ENCODE data around the gene TMEM245.
"Not testable (repeated sequence)": the region's sequence is repeated elsewhere in the genome, so short reads cannot be mapped to it uniquely, and the experiment has no call there.

TMEM245 gene

DNA sequence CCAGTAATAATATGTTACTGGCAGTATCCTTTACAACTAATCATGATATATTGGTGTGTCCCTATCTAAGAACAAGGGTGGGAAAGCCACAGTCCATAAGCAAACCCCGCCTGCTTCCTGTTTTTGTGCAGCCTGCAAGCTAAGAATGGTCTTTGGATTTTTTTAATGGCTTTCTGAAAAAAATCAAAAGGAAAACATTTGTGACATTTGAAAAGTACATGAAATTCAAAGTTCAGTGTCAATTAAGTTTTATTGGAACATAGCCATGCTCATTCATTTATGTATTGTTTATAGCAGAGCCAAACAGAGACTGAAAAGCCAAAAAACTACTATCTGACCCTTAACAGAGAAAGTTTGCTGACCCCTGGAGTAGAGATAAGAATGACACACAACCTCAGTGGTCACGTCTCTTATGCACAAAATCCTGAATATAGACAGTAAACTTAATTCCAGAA is 12.8 kb upstream of the TMEM245 start:
- no peak for DNase-seq

DNA sequence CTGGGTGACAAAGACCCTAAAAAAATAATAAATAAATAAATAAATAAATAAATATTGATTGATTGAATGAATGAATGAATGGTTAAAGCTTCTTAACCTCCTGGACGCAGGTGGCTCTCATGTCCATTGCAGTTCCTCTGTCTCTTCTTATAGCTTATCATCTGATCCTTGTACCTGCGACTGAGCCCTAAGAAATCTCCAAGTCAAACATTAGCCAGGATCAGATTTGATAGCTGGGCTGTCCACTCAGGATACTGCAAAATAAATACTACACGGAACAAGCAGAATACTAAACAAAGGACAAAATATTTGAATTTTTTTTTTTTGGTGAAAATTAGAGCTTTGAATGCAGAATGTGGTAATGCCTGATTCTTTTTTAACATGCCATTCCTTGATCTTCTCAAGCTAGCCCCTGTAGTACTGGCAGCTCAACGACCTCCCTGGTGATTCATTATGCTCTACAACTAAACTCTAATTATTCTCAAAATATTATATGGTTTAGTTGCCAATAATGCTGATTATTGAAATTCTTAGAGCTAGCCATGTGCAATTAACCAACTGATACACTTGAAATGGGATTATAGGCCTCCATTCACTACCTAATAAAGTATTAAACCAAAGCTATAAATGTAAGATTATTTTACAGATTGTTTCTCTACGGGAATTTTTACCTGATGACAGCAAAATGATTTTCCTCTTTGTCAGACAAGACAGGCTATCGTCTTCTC is 9.9 kb upstream of the TMEM245 start:
- no peak for DNase-seq

DNA sequence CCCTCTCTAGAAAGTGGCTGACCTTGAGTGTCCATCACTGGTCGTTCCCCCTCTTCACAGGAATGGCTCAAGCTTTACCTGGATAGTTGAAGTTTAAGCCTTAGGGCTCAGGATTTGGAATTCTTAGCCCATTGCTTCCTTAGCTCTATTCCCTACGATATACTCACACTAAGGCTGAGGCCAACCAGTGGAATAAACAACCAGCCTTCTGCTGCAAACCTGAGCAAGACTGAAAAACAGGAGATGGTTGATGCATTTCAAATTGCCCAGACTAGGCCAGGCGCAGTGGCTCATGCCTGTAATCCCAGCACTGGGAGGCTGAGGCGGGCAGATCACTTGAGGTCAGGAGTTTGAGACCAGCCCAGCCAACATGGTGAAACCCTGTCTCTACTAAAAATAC is 6.9 kb upstream of the TMEM245 start:
- DNase-seq: not testable (repeated sequence)

DNA sequence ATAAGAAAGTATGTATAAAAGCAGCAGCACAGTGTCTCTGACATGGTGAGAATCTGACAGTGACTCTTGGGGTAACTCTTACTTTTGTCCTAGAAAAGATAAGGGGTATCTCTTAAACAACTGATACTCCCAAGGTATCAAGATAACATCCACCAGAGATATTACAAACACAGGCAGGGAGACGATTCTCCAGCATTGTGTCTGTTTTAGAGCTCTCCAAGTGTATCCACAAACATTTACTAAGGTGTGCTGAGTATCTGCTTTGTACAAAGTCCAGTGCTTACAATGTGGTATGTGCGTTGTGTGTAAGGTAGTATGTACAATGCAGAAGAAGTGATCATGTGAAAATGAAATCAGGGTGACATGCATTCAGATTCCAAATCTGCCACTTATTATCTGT is 4.4 kb upstream of the TMEM245 start:
- DNase-seq: no peak

DNA sequence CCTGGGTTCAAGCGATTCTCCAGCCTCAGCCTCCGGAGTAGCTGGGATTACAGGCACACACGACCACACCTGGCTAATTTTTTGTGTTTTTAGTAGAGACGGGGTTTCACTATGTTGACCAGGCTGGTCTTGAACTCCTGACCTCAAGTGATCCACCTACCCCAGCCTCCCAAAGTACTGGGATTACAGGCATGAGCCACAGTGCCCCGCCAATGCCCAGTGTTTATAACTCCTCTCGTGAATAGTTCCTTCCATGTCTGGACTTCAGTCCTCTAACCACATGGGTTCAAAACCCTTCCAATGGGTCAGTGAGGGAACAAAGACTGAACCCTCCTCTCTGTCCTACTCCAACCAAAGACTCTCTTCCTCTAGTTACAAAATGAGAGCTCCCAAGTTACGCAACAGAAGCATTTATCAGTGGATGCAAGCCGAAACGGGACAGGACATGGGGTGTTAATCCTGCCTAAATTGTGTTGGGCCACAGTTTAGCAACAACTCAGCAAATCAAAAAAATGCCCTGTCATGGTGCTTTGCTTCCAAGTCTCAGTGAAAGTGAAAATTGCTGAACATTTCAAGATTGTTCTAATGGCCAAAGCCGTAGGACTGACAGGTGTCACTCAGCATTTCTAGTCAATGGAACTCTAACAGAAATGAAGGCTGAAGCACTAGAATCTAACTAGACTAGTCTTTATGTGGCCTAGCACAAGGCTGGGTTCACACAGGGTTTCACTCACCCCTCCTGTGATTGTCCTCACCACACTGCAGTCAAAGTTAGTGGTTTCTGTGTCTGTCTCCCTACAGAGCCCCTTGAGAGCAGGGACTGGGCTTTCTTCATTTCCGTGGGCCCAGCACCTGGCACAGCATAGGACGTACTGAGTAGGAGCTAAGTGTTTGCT is 3.2 kb upstream of the TMEM245 start:
- DNase-seq: no peak

DNA sequence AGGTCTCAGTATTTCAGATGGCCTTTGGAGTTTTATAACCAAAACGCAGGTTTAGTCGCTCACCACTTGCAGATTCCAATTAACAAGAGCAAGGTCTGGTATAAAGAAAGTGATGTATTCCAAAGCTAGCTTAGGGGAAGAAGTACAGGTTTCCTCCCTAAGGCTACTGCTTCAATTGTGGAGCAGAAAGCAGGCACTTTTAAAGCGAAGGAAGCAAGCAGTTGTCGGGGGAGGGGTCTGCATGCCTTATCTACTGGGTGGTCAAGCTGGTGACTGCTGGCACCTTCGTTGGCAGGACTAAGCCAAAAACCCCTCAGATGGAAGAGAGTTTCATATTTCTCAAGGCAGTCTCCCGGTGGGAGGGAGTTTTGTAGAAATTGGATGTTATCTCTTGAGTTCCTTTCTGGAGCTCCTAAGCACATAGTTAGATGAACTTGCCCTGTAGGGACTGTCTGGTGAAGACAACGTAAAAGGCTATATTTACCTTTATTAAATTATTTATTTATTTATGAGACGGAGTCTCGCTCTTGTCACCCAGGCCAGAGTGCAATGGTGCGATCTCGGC is 1.6 kb upstream of the TMEM245 start:
- DNase-seq: no peak

DNA sequence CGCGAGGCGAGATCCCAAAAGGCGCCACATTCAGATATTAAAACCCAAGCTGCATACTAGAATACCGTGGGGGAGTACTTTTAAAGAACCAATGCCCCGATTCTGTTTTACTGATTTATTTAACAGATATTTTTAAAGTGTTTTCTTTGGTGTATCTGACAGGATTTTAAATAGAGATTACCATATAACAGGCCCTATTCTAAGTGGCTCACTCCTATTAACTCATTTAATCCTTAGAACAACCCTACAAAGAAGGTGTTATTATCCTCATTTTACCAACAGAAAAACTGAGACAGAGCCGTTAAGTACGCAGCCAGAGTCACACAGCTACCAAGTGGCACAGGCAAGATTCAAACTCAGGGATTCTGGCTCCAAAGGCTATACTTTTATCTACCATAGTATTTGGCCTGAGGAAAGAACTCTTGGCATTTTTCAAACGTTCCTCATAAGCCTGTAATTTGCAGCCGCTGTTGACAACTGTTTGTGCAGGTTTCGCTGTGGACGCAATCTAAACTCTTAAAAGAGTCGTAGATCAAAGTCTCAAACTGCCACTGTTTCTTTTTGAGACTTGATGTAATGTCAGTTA is 550 bp upstream of the TMEM245 start:
- DNase-seq: no peak

DNA sequence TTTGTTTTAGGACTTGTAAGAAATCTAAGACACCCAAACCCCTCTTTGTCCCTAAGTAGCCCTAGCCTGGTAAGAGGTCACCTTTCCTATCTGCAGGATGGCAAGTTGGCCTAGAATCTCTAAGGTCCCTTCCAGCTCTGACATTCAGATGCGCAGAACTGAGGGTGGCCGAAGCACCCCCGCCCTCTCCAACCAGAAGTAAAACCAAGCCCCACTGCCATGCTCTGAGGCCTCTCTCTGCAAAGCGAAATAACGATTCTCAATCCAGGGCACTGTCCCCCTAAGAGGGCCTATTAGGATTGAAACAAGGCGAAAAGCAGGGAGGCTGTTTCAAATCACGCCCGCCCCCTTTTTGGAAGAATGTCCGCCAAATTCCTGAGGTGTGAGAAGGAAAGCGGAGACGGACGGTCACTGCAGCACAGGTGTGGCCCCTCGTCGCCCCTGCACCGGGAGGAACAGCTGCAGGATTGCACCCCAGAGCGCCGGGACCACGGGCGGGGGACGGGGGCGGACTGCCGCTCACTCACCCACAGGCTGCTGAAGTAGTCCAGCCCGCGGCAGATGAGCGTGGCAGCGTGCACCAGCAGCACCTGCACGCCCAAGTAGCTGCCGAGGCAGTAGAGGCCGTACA is 824 bp downstream of the TMEM245 start:
- DNase-seq: no peak

DNA sequence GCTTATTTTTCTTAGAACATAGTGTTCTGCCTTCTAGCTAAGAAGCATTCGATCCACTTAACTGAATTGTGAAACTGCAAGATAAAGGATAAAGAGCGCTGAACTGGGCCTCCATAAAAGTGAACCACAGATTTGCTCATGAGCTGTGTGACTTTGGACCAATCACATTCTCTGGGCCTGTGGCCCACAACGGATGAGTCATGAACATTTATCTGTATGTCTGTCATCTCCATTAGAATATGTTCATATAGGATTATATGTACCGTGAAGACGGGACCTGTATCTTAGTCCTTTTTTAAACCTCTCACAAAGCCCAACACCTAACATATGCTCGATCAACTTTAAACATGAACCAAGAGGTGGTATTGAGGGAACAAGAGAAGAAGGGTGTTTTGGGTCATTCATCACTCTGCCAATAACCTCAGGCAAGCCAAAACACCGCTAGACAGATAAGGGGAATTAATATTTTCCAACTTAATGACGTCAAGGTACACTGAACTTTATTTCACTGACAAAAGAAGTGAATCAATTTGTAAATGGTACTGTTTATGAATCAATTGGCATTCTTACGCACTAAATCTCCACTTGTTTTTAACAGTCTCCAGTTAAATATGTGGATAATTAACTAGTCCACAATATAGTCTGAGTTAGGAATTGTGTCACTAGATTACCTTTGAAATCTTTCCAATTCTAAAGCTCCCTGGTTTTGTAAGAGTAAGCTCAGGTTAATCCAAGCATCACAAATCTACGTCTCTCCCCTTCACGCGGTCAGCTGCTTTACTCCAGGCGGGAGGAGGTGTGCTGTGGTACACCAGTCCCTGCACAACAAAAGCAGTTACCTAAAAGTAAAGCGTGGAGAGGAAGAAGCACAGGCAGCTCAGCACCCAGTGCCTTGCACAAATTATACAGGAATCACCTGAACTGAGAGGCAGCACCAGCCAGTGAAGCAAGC is 1.6 kb downstream of the TMEM245 start:
- no peak for DNase-seq

DNA sequence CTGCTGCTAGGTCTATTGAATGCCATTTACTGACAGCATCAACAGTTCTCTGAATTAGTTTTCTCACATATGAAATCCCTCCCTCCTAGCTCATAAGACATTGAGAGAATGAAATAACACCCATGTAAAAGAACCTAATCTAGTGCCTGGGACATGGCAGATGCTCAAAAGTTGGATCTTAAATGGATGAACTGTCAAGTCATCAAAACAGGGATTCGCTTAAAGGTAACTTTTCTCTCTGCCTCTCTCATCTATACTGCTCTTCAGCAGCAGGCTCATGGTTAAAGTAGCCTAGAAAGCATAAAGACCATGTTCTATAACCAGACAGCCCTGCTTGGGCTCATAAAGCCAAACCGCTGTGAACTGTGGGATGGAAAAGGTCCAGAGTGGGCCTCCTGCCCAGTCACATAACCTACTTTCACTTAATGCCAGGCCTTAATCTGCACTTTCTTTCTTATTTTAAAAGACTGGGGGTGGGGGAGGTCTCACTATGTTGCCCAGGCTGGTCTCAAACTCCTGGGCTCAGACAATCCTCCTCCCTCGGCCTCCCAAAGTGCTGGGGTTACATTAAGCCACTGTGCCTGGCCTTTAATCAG is 3.7 kb downstream of the TMEM245 start:
- no peak for DNase-seq

DNA sequence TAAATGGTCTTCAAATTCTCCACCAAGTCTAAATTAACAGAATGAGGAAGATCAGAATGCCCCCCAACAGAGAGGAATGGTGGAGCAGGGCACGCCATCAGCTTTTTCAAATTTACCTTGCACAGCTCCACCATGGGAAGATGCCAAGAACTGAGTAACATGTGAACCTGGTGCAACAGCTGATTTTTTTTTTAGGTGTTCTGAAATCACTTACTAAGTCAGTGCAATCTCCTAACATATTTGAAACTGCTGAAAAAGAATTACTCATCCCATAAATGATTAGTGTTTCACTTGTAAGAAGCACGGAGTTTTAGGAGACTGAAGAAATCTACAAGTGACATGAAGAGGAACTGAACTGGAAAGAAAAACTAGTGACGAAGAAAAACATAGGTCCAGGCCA is 5.1 kb downstream of the TMEM245 start:
- no peak for DNase-seq

DNA sequence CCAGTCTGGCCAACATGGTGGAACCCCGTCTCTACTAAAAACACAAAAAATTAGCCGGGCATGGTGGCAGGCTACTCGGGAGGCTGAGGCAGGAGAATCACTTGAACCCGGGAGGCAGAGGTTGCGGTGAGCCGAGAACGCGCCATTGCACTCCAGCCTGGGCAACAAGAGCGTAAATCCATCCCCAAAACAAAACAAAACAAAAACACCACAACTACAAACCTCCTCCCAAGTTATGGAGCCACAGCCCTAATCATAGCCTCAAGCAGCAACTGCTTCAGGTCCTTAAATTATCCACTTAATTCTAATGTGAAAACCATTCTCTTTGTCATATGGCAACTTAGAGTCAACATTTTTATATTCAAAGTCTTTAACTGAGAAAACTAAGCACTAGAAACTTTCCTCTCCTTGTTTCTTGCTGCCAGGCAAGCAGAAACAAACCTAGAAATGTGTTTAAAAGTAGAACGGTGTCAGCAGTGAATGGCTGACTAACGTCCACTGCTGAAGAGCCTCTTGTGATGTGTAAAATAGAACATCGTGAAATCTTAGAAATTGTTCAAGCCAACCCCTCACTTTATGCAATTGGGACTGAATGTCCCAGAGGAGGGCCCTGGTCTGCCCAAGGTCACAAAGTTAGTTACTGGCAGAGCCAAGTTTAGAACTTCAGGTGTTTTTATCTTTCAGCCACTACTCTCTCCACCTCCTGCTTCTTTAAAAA is 5.7 kb downstream of the TMEM245 start:
- DNase-seq: no peak

DNA sequence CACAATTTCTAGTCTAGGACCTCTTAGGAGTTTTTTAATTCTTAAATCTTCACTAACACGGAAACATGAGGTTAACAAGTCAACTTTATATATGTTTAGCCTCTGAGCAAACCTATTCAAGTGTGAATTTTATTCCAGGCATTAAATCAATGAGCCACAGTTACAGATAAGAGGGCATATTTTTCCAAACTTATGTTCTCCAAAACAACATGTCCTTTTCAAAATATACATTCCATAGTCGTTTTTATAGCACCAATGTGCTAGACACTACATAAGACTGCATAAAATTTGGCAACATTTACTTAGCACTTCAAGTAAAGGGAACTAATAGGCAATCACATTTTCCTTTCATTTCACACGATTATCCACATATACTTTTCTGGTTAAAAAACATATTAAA is 6.5 kb downstream of the TMEM245 start:
- no peak for DNase-seq

DNA sequence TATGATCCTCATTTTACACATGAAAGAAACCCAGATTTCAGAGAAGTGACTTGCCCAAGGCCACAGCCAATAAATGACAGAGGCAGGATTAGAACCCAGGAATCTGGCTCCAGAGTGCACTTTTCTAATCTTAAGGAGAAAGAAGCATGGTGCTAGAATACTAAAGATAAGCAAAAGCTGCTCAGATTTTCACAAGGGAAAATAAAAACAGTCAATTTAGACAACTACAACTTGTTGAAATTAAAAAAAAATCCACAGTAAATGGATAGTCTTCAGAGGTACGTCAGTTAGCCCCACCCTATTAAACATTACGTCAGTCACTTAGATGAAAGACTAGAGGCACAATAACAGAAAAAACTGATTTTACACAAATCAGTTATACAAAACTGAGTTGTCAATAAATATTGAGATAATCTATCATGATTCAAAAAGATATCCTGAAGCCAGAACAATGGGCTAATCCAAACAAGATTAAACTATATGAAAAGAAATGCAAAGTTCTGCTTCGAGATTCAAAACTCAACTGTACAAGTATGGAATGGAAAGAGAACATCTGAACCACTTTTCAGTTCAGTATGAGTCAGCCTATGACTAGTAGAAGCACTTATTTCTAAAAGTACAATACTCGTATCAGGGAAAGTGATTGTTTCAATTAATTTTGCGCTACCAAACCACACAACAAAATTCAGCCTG is 9.3 kb downstream of the TMEM245 start:
- DNase-seq: no peak

DNA sequence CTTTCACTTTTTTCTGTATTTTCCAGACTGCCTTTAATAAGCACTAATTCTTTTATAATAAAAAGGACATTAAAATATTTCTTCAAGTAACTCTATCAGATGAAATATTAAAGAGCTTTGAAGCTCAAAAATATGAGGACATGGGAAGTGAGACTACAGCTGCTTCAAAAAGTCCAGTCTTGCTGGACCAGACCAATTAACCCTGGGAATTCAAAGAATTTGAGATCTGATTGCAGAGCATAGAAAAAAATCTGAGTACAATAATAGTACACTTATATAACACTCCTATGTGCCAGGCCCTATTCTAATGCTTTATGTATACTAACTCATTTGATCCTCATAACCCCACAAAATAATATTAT is 9.8 kb downstream of the TMEM245 start:
- DNase-seq: no peak

DNA sequence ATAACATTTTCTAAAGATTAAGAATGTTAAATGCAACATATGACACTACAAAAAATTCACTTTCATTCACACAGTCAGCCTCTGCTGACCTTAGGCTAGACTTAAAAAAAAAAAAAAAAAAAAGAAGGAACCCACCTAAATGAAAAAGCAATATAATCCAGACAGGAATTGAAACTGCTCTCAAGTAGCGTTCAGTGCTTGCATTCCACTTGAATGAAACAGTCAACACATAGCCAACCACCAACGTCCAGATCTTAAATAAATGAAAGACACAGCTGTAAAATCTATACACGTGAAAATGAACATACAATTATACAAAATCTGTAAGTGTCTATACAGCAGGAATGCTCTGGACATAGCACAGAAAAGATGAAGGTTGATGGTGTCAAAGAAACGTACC is 11.4 kb downstream of the TMEM245 start:
- DNase-seq: no peak

DNA sequence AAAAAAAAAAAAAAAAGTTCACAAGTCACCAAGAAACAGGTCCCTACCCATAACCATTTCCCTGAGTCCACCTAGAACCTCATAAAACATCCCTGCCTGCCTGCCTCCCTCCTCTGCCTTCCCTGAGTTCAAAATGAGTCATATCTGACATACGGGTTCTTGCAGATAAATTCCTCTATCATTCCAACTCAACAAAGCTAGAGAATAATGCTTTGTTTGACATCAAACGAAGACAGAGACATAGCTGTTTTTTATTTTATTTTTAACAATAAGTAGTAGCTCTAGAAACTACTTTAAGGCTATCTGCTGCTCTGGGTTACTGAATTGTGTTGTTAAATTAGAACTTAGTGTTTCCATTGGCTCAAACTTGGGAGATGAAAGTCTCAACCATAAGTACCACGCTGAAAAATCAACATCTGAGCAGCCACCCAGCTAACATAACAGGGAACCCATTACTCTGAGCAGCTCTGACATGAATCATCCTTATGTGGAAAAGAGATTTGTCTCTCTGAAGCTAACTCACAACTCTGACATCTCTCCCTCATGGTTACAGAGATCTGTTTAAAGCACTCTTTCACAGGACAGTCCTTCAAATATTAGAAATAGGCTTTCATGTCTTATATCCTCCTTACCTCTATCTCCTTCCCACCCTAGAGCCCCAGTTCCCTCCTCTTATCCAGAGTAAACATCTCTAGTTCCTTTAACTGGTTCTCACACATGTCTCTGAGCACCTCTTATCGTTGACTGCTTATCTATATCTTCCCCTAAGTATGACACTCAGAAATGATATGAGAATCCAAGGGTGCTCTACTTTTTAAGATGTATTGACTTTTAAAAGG is 12.1 kb downstream of the TMEM245 start:
- no peak for DNase-seq

DNA sequence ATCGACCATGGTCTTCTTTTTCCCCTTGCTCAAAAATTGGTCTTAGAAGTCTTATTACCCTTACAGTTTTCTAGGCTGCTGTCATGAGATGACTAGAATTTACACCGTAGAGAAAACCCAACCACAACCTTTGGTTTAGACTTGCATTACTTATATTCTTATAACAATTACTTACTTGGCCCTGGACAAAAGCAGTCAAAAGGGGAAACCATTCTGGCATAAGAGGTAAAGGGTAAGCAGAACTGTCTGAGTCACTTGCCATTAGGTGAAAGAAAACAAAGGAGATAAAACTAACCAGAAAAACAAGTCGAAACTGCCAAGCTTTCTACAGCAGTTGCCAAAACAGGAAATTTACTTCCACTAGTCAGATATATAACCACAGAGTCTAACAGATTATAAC is 17.9 kb downstream of the TMEM245 start:
- DNase-seq: no peak

DNA sequence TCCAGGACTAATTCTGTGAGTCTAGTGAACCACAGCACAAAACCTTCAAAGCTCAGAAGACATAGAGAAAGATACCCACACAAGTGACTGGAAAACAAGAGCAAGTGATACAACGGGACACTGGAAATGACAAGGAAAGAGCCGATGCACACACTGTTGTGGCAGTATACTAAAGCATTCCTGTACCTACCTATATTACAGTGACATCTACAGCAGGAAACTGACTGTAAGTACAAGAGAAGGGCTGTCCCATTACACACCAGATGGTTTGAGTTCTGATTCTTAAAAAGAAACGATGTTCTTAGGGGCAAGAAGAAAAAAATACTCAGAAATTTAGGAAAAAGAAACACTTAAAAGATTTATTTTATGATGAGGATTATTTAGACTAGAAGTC is 18.5 kb downstream of the TMEM245 start:
- DNase-seq: no peak

Data from NCI-H1436 treated with DMSO at 0.1 percent for 48 hours (cell line).